Adipocyte (in vitro differentiated cells): ENCODE measurements around the gene BBOX1.
"Not testable (repeated sequence)": the region's sequence is repeated elsewhere in the genome, so short reads cannot be mapped to it uniquely, and the experiment has no call there.

Experiments used
- DNase-seq: peaks from one replicate; pipeline ENCODE4 v3.0.0-alpha.2; 2015; ENCODE audit warnings: low read depth
- H3K27me3 ChIP-seq: replicated peaks from 2 replicates; pipeline ENCODE4 v1.7.0; 2013; ENCODE audit warnings: mild to moderate bottlenecking, low read length, moderate library complexity; ENCODE audit not compliant: control insufficient read depth, insufficient read depth
- H3K36me3 ChIP-seq: 2 replicates; pipeline ENCODE4 v1.7.0; 2013; ENCODE audit warnings: low read length, mild to moderate bottlenecking, moderate library complexity; ENCODE audit not compliant: control insufficient read depth, insufficient read depth, severe bottlenecking
- H3K4me1 ChIP-seq: 2 replicates; pipeline ENCODE4 v1.7.0; 2013; ENCODE audit warnings: mild to moderate bottlenecking, low read length, moderate library complexity; ENCODE audit not compliant: control insufficient read depth, insufficient read depth
- H3K4me3 ChIP-seq: 2 replicates; pipeline ENCODE4 v1.7.0; 2013; ENCODE audit warnings: mild to moderate bottlenecking, low read length, moderate library complexity
- H3K9ac ChIP-seq: 2 replicates; pipeline ENCODE4 v1.7.0; 2013; ENCODE audit warnings: mild to moderate bottlenecking, low read length, moderate library complexity
- H3K9me3 ChIP-seq: 2 replicates; pipeline ENCODE4 v1.7.0; 2013; ENCODE audit warnings: mild to moderate bottlenecking, low read length, moderate library complexity; ENCODE audit not compliant: control insufficient read depth

Gene BBOX1

DNA sequence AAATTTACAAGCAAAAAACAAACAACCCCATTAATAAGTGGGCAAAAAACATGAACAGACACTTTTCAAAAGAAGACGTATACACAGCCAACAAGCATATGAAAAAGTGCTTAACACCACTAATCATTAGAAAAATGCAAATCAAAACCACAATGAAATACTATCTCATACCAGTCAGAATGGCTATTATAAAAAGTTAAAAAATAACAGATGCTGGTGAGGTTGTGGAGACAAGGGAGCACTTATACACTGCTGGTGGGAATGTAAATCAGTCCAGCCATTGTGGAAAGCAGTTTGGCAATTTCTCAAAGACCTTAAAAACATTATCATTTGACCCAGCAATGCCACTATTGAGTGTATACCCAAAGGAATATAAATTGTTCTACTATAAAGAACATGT lies 72.3 kb downstream of the BBOX1 start:
- H3K4me1 ChIP-seq, result peaks cover 15% of the 10 kb centered on the region
- H3K27me3 ChIP-seq, result no peaks in the 10 kb centered on the region
- no peaks in the 10 kb centered on the region for H3K36me3 ChIP-seq
- H3K9ac ChIP-seq, result no peak overlapping the region
- no peaks in the 10 kb centered on the region for H3K9me3 ChIP-seq
- no peak overlapping the region for H3K4me3 ChIP-seq
- DNase-seq, result no peak

DNA sequence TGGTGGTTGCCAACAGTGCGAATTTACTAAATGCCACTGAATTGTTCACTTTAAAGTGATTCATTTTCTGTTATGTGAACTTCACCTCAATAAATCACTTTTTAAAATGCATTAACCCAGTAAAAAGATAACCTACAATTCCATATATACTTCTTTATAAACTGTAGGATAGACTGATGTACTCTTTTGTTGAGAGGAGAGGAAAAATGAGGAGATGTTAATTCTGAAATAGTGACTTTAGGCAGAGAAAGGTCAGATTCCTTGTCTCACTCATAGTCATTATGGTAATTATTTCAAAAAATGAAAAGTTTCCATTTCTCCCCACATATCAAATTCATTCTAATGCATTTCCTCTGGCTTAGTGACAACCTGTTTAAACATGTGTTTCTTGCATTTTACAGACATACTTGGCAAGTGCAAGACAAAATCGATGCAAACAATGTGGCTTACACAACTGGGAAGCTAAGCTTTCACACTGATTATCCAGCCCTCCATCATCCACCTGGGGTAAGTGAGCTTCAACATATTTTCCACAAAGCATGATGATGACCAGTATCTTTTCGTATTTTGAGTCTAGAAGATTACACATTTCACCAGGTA lies 74.5 kb downstream of the BBOX1 start:
- H3K27me3 ChIP-seq, result no peaks in the 10 kb centered on the region
- peaks cover 35% of the 10 kb centered on the region for H3K4me1 ChIP-seq
- DNase-seq, result no peak
- H3K4me3 ChIP-seq, result no peak overlapping the region
- H3K9me3 ChIP-seq, result no peaks in the 10 kb centered on the region
- no peak overlapping the region for H3K9ac ChIP-seq
- H3K36me3 ChIP-seq, result no peaks in the 10 kb centered on the region

DNA sequence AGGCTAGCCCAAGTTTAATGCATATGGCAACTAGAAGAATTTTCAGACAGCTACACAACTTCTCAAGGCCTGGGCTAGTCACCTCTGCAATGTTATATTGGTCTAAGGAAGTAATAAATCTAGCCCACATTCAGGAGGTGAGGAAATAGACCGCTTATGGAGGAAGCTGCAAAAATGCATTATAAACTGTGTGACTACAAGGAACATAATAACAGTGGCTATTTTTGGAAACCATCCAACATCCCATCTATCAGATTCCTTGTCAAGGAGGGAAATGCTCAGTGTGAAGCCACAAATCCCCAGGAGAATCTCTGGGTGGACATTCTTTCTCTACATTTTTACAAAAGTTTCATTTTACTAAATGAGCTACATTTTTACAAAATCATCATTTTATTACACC lies 76.1 kb downstream of the BBOX1 start:
- DNase-seq, result peak; percentile 34
- H3K4me3 ChIP-seq, result peak overlapping the region; percentile 34
- H3K4me1 ChIP-seq, result peaks cover 38% of the 10 kb centered on the region
- H3K9ac ChIP-seq, result peak overlapping the region; percentile 13
- no peaks in the 10 kb centered on the region for H3K9me3 ChIP-seq
- no peaks in the 10 kb centered on the region for H3K36me3 ChIP-seq
- H3K27me3 ChIP-seq, result no peaks in the 10 kb centered on the region

DNA sequence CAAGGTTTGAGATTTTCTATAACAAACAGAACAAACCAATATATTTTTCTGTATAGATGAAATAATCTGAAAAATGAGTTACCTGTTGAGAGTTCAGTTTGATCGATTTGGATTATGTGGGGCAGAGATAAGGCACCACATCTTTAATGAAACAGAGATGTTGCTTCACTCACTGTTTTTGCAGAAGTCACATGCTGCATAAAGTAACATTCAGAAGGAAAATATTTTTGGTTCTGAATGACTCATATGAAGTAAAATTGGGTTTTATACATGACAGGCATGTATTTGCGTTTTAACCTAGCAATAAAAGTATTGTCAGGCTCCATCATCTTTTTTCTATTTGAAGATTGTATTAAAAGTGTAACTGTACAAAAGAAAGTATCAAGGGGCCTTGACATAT lies 77.8 kb downstream of the BBOX1 start:
- Histone ChIP-seq H3K36me3 (no peaks in the 10 kb centered on the region), H3K9ac (no peak overlapping the region), H3K9me3 (no peaks in the 10 kb centered on the region), H3K27me3 (no peaks in the 10 kb centered on the region), H3K4me1 (peaks cover 38% of the 10 kb centered on the region), H3K4me3 (no peak overlapping the region)
- peak; percentile 59 for DNase-seq

DNA sequence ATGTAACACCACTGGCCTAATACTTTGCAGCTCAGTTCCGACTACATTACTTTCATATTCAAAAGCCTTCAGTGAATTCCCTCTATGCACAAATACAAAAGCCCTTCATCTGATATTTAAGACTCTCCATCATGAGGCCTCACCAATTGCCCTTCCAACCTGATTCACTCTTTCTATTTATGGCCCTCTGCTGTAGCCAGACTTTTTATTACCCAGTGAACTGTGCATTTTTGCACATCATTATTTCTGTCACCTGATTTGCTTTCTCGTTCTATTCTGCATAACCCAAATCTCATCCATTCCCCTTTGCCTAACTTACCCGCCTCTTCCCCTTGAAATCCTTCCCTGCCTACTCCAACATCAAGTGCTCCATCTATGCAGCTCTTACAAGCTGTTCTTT lies 78.3 kb downstream of the BBOX1 start:
- Histone ChIP-seq H3K4me3 (no peak overlapping the region), H3K4me1 (peaks cover 38% of the 10 kb centered on the region), H3K9ac (no peak overlapping the region), H3K9me3 (no peaks in the 10 kb centered on the region), H3K27me3 (no peaks in the 10 kb centered on the region), H3K36me3 (no peaks in the 10 kb centered on the region)
- DNase-seq, result no peak

DNA sequence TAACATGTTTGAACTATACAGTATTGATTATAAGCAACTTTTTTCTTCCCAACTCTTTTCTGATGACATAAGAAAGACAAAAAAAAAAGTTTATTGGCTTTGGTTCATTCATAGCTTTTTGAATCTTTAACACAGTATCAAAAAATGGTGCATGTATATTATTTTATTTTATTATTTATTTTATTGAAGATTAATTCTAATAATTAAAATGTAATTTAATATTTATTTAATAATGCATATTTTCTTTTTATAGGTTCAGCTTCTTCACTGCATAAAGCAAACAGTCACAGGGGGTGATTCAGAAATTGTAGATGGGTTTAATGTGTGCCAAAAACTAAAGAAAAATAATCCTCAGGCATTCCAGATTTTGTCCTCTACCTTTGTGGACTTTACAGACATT lies 78.8 kb downstream of the BBOX1 start:
- Histone ChIP-seq H3K36me3 (no peaks in the 10 kb centered on the region), H3K4me3 (no peak overlapping the region), H3K9me3 (no peaks in the 10 kb centered on the region), H3K27me3 (no peaks in the 10 kb centered on the region), H3K9ac (no peak overlapping the region), H3K4me1 (peaks cover 38% of the 10 kb centered on the region)
- no peak for DNase-seq

DNA sequence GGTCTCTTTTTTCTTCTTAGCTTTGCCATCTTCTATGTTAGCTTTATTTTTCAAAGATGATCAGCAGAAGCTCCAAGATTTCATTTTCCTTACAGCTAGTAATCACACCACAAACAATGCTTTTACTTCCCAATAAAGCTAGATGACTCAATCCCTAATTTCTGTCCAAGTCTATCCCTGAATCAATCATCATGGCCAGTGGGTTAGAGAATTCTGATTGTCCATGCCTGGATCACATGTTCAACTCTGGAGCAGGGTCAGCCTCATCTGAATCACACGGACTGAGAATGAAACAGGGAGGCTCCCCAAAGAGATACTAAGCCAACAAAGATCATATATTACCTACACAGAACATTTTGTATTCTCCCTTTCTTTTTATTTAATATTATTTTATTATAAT lies 79.6 kb downstream of the BBOX1 start:
- no peaks in the 10 kb centered on the region for H3K27me3 ChIP-seq
- no peaks in the 10 kb centered on the region for H3K9me3 ChIP-seq
- peak overlapping the region; percentile 26 for H3K4me3 ChIP-seq
- no peaks in the 10 kb centered on the region for H3K36me3 ChIP-seq
- peaks cover 38% of the 10 kb centered on the region for H3K4me1 ChIP-seq
- no peak overlapping the region for H3K9ac ChIP-seq
- no peak for DNase-seq

DNA sequence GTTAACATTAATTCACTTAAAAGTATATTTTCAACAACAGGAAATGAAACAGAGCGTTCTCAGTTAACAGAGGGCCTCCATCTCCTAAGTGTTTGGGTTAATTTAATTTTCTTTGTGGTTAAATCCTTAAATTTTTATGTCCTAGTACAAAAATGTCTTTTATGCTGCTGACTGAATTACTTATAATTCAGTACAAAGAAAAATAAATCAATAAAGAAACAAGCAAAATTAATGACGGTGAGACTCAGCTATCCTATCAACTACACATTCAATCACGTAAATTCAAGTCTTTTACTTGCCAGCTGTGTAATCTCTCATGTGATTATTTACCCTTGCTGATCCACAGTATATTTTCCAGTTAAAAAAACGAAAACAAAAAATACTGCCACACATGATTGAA lies 81.4 kb downstream of the BBOX1 start:
- no peak for DNase-seq
- Histone ChIP-seq H3K9me3 (no peaks in the 10 kb centered on the region), H3K9ac (no peak overlapping the region), H3K4me1 (peaks cover 31% of the 10 kb centered on the region), H3K4me3 (no peak overlapping the region), H3K36me3 (no peaks in the 10 kb centered on the region), H3K27me3 (no peaks in the 10 kb centered on the region)

DNA sequence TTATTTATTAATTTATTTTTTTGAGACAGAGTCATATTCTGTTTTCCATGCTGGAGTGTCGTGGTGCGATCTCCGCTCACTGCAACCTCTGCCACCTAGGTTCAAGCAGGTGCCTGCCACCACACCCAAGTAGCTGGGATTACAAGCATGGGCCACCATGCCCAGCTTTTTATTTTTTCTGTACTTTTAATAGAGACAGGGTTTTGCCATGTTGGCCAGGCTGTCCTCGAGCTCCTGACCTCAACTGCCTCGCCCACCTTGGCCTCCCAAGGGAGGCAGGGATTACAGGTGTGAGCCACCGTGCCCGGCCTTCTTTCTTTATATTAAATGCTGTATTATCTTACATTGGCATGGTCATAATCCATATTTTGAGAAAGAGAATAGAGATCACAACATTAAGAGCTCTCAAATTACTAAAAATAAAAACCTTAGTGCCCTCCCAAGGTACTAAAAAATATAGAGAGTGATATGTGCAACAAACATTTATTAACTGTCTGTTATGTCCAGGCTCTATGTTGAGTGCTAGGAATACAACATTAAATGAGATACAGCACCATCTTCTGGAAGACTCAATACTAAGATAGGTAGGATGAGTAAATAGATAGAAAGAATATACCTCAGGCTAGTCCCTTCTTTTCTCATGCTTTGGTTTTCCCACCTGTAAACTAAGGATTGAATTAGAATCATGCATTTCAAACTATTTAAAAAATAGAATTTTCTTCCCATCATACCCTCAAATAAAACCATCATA lies 84.1 kb downstream of the BBOX1 start:
- Histone ChIP-seq H3K4me1 (peaks cover 7% of the 10 kb centered on the region), H3K9me3 (no peaks in the 10 kb centered on the region), H3K36me3 (no peaks in the 10 kb centered on the region), H3K27me3 (no peaks in the 10 kb centered on the region), H3K9ac (no peak overlapping the region), H3K4me3 (no peak overlapping the region)
- DNase-seq, result peak; percentile 62

DNA sequence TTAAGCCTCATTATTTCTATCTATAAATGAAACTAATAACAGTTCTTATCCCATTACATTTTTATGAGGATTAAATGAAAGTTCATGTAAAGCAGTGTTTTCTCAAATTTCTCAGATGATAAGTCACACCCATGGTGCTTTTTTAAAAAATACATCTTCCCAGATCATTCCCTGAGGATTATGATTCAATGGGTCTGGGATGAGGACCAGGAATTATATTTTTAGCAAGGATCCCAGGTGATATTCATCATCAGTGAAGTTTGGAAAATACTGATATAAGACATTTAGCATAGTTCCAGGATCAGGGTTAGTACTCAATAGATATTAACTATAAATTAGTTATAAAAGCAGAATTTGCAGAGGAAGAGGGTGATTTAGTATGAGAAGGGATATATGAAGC lies 89.1 kb downstream of the BBOX1 start:
- no peaks in the 10 kb centered on the region for H3K4me1 ChIP-seq
- DNase-seq, result no peak
- no peaks in the 10 kb centered on the region for H3K9me3 ChIP-seq
- no peaks in the 10 kb centered on the region for H3K36me3 ChIP-seq
- H3K9ac ChIP-seq, result no peak overlapping the region
- no peaks in the 10 kb centered on the region for H3K27me3 ChIP-seq
- no peak overlapping the region for H3K4me3 ChIP-seq

DNA sequence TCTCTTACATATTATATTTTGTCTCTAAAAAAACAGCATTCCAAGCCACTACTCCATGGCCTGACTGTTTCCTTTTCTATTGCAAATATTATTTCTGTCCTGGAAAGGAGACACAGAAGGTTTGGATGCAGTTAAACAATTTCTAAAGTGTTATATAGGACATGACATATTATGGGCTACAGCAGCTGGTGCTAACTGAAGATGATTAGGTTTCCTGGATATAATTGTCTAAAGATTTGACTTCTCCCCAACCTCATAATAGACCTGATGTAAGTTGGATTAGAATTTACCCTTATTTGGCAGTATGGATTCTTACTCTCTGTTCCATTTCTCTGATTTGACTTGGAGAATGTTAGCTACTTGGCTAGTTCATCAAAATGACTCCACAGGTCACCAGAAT lies 90.2 kb downstream of the BBOX1 start:
- no peak for DNase-seq
- no peaks in the 10 kb centered on the region for H3K36me3 ChIP-seq
- H3K27me3 ChIP-seq, result no peaks in the 10 kb centered on the region
- no peak overlapping the region for H3K4me3 ChIP-seq
- no peak overlapping the region for H3K9ac ChIP-seq
- H3K9me3 ChIP-seq, result peaks cover 5% of the 10 kb centered on the region
- H3K4me1 ChIP-seq, result no peaks in the 10 kb centered on the region

DNA sequence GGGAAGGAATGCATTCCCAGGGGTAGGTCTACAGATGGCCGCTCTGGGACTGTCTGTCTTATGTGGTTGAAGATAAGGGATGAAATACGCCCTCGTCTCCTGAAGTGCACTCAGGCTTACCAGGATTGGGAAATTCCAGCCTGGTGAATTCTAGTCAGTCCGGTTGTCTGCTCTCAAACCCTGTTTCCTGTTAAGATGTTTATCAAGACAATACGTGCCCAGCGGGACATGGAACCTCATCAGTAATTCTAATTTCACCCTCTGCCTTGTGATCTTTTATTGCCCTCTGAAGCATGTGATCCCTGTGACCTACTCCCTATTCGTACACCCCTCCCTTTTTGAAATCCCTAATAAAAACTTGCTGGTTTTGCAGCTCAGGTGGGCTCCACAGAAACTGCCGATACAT lies 95.3 kb downstream of the BBOX1 start:
- peaks cover 14% of the 10 kb centered on the region for H3K9me3 ChIP-seq
- H3K4me1 ChIP-seq, H3K36me3 ChIP-seq, H3K9ac ChIP-seq, H3K27me3 ChIP-seq, DNase-seq, H3K4me3 ChIP-seq: not testable (repeated sequence)
